Smooth muscle cell (in vitro differentiated cells): Measurements from ENCODE around the gene ZNF425. TPM values are rescaled to one million over a fixed set of nuclear protein-coding genes. Genes with fewer than 3 reads are reported as not detected.

Source experiments
- DNase-seq: peaks from one replicate; lab custom pipeline; 2025; ENCODE audit not compliant: unreplicated experiment; lab: John Stamatoyannopoulos, UW
- H2AFZ ChIP-seq: fragments of 200-600 bp; sonication (generic); 2 replicates; pipeline ENCODE4 v1.6.0; 2016; ENCODE audit warnings: antibody characterized with exemption, low read depth, mild to moderate bottlenecking
- H3F3A ChIP-seq: fragments of 200-600 bp; sonication (generic); 2 replicates; pipeline ENCODE4 v1.6.0; 2017; ENCODE audit warnings: antibody characterized with exemption, low read depth
- H3K27ac ChIP-seq: fragments of 200-600 bp; sonication (generic); 2 replicates; pipeline ENCODE4 v1.5.1; 2016; ENCODE audit warnings: low read depth, mild to moderate bottlenecking
- H3K27me3 ChIP-seq: fragments of 200-600 bp; sonication (generic); 2 replicates; pipeline ENCODE4 v1.6.1; 2016; ENCODE audit warnings: low read depth, mild to moderate bottlenecking
- H3K36me3 ChIP-seq: fragments of 200-600 bp; sonication (generic); 2 replicates; pipeline ENCODE4 v1.5.1; 2016; ENCODE audit warnings: low read depth
- H3K4me1 ChIP-seq: fragments of 200-600 bp; sonication (generic); 2 replicates; pipeline ENCODE4 v1.5.1; 2016; ENCODE audit warnings: low read depth
- H3K4me2 ChIP-seq: fragments of 200-600 bp; sonication (generic); 2 replicates; pipeline ENCODE4 v1.6.0; 2016; ENCODE audit warnings: mild to moderate bottlenecking
- H3K4me3 ChIP-seq: fragments of 200-600 bp; sonication (generic); 2 replicates; pipeline ENCODE4 v1.5.1; 2016; ENCODE audit warnings: mild to moderate bottlenecking
- H3K79me2 ChIP-seq: fragments of 200-600 bp; sonication (generic); 2 replicates; pipeline ENCODE4 v1.6.0; 2016; ENCODE audit warnings: low read depth, mild to moderate bottlenecking
- H3K9ac ChIP-seq: fragments of 200-600 bp; sonication (generic); 2 replicates; pipeline ENCODE4 v1.6.0; 2016; ENCODE audit warnings: low read depth
- H3K9me3 ChIP-seq: fragments of 200-600 bp; sonication (generic); replicated peaks from 2 replicates; pipeline ENCODE4 v1.5.1; 2016; ENCODE audit warnings: low read depth
- H4K20me1 ChIP-seq: fragments of 200-600 bp; sonication (generic); 2 replicates; pipeline ENCODE4 v1.6.0; 2016; ENCODE audit warnings: low read depth
- CTCF ChIP-seq: fragments of 200-600 bp; sonication (generic); IDR thresholded peaks from 2 replicates; pipeline ENCODE4 v1.5.1; 2017; ENCODE audit warnings: borderline replicate concordance, mild to moderate bottlenecking, antibody characterized with exemption; ENCODE audit not compliant: insufficient read depth, poor library complexity, severe bottlenecking
- WGBS: methylation state at CpG from one replicate; pipeline ENCODE4 v1.1.7; 2016; ENCODE audit warnings: low lambda C conversion rate; 5-methylcytosine and 5-hydroxymethylcytosine counted together
- polyA plus RNA-seq: library from polyadenylated mRNA; unstranded; fragments of >200 nt; fragmentation: Nextera tagmentation; extraction: Ambion mirVana; gene quantifications from 2 replicates; pipeline ENCODE4 v1.2.1, GENCODE V29; 2016
- total RNA-seq: library from RNA; depleted of rRNA; stranded (reverse); fragments of >200 nt; gene quantifications from 2 replicates; pipeline ENCODE4 v1.2.3, GENCODE V29; 2014

ZNF425 gene
- total and polyA plus RNA-seq, 2 experiments from 2014 or later, result 4.3 to 4.5 TPM

DNA sequence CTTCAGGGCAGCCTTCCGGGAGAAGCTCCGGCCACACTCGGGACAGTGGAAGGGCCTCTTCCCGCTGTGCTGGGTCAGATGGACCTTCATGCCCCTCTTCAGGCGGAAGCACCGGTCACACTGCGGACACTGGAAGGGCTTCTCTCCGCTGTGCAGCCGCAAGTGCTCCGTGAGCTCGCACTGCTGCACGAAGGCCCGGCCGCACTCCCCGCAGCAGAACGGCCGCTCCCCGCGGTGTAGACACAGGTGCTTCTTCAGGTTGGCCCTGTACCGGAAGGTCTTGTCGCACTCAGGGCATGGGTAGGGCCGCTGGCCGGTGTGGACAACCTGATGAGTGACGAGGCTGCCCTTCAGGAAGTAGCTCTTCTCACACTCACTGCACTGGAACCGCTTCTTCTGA lies 21.4 kb downstream of the ZNF425 start:
- H3F3A ChIP-seq, result no peaks in the 10 kb centered on the region
- WGBS, result 96% methylated on average over 25 of the region's 25 CpGs
- no peaks in the 10 kb centered on the region for H3K36me3 ChIP-seq
- no peak overlapping the region for H3K4me2 ChIP-seq
- H3K9me3 ChIP-seq, result no peaks in the 10 kb centered on the region
- no peak for TF ChIP-seq CTCF
- no peak for DNase-seq
- no peaks in the 10 kb centered on the region for H3K27me3 ChIP-seq
- no peaks in the 10 kb centered on the region for H4K20me1 ChIP-seq
- H3K79me2 ChIP-seq, result no peaks in the 10 kb centered on the region
- no peaks in the 10 kb centered on the region for H3K4me1 ChIP-seq
- no peak overlapping the region for H2AFZ ChIP-seq
- H3K27ac ChIP-seq, result no peak overlapping the region
- no peak overlapping the region for H3K4me3 ChIP-seq
- no peak overlapping the region for H3K9ac ChIP-seq

DNA sequence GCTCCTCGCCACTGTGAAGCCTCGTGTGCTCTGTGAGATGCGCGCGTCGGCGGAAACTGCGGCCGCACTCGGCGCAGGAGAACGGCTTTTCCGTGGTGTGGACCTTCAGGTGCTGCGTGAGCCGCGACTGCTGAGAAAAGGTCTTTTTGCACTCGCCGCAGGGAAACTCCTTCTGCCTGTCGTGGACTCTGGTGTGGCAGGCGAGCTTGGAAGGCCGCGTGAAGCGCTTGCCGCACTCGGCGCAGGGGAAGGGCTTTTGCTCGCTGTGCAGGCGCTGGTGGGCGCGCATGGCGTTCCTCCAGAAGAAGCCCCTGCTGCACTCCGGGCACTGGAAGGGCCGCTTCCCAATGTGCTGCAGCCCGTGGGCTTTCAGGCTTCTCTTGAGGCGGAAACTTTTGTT lies 21.9 kb downstream of the ZNF425 start:
- no peak overlapping the region for H3K9ac ChIP-seq
- H2AFZ ChIP-seq, result no peak overlapping the region
- 98% methylated on average over 35 of the region's 35 CpGs for WGBS
- H3K27me3 ChIP-seq, result no peaks in the 10 kb centered on the region
- no peak overlapping the region for H3K4me2 ChIP-seq
- H3K79me2 ChIP-seq, result no peaks in the 10 kb centered on the region
- no peak overlapping the region for H3K27ac ChIP-seq
- no peak for DNase-seq
- no peaks in the 10 kb centered on the region for H3K9me3 ChIP-seq
- no peaks in the 10 kb centered on the region for H3F3A ChIP-seq
- H3K4me3 ChIP-seq, result no peak overlapping the region
- H3K4me1 ChIP-seq, result no peaks in the 10 kb centered on the region
- TF ChIP-seq CTCF, result no peak
- H3K36me3 ChIP-seq, result no peaks in the 10 kb centered on the region
- no peaks in the 10 kb centered on the region for H4K20me1 ChIP-seq

DNA sequence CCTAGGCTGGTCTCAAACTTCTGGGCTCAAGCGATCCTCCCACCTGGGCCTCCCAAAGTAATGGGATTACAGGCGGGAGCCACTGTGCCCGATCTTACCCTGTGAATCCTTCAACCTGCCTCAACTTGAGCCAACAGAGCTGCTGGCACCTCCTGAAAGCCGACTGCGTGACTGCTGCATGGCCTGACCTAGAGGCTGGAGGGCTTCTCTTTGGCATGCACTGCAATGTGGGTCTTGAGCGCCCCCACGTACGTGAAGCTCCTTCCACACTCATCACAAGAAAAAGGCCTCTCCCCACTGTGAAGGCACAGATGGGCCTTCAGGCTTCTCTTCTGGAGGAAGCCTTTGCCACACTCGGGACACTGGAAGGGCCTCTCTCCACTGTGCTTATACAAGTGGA lies 22.7 kb downstream of the ZNF425 start:
- Histone ChIP-seq H3K9ac (no peak overlapping the region), H3K4me1 (no peaks in the 10 kb centered on the region), H3K27ac (no peak overlapping the region), H3K27me3 (no peaks in the 10 kb centered on the region), H3K79me2 (no peaks in the 10 kb centered on the region), H4K20me1 (no peaks in the 10 kb centered on the region), H3K4me2 (no peak overlapping the region), H3F3A (no peaks in the 10 kb centered on the region), H2AFZ (no peak overlapping the region), H3K9me3 (no peaks in the 10 kb centered on the region), H3K4me3 (no peak overlapping the region), H3K36me3 (no peaks in the 10 kb centered on the region)
- 94% methylated on average over 9 of the region's 9 CpGs for WGBS
- DNase-seq, result no peak
- TF ChIP-seq CTCF, result no peak

GRCh38 chr7:149102666-149103065 lies 23.5 kb downstream of the ZNF425 start:
- H3K79me2 ChIP-seq, result no peaks in the 10 kb centered on the region
- WGBS, result 78% methylated on average over 1 of the region's 1 CpG
- no peak overlapping the region for H3K4me3 ChIP-seq
- no peaks in the 10 kb centered on the region for H3K27me3 ChIP-seq
- no peaks in the 10 kb centered on the region for H4K20me1 ChIP-seq
- no peaks in the 10 kb centered on the region for H3F3A ChIP-seq
- TF ChIP-seq CTCF, result no peak
- no peak overlapping the region for H2AFZ ChIP-seq
- H3K36me3 ChIP-seq, result no peaks in the 10 kb centered on the region
- H3K4me2 ChIP-seq, result no peak overlapping the region
- no peaks in the 10 kb centered on the region for H3K4me1 ChIP-seq
- H3K9me3 ChIP-seq, result no peaks in the 10 kb centered on the region
- no peak for DNase-seq
- H3K27ac ChIP-seq, result no peak overlapping the region
- H3K9ac ChIP-seq, result no peak overlapping the region
